ENCODE results near the gene ABHD6.
"Not testable (repeated sequence)": the region's sequence is repeated elsewhere in the genome, so short reads cannot be mapped to it uniquely, and the experiment has no call there.

ABHD6 gene

DNA sequence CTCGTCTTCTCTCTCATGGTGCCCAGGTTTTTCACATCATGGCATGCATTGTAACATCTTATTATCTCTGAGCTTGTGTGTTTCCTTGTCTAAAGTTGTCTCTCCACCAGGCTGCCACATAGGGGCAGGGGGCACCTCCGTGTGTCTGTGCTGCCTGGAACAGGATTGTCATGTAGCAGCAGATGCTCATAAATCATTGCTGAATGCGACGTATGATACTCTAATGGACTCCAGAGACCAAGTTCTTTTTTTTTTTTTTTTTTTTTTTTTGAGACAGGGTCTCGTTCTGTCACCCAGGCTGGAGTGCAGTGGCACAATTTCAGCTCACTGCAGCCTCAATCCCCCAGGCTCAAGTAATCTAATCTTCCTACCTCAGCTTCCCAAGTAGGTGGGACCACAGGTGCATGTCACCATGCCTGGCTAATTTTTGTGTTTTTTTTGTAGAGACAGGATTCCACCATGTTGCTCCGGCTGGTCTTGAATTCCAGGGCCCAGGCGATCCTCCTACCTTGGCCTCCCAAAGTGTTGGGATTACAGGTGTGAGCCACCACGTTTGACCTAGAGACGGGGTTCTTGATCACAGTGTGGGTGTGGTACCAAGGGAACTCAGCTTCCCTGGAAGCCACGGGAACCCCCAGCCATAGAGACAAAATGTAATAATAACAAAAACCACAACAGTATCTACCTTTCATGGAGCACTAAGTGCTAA is 22.1 kb upstream of the ABHD6 start:
- H3K9me3 ChIP-seq (ENCODE audit: low read depth, low read length), result no peaks in the 10 kb centered on the region
- no peaks in the 10 kb centered on the region for H3K36me3 ChIP-seq (ENCODE audit: insufficient read depth, low read length)
- no peak for DNase-seq (ENCODE audit: low read depth, low spot score)
- H3K4me3 ChIP-seq, result no peak overlapping the region
- H3K9ac ChIP-seq (ENCODE audit: insufficient read length), result no peak overlapping the region
- no peak overlapping the region for H3K27ac ChIP-seq
- TF ChIP-seq FOXP2 (optimal IDR thresholded peaks at IDR 0.05; ENCODE audit: control extremely low read depth, extremely low read length, insufficient read depth) (no peak), EZH2 (IDR thresholded peaks at IDR 0.05) (no peak), POLR2AphosphoS5 (IDR thresholded peaks at IDR 0.05; ENCODE audit: borderline replicate concordance, low read depth, low read length) (no peak)

GRCh38 chr3:58216496-58217195 is 20.9 kb upstream of the ABHD6 start:
- DNase-seq (ENCODE audit: low read depth, low spot score), result no peak
- Histone ChIP-seq H3K27ac (no peak overlapping the region), H3K4me3 (no peak overlapping the region), H3K9me3 (ENCODE audit: low read depth, low read length) (no peaks in the 10 kb centered on the region), H3K36me3 (ENCODE audit: insufficient read depth, low read length) (no peaks in the 10 kb centered on the region), H3K9ac (ENCODE audit: insufficient read length) (no peak overlapping the region)
- TF ChIP-seq POLR2AphosphoS5 (IDR thresholded peaks at IDR 0.05; ENCODE audit: borderline replicate concordance, low read depth, low read length), result no peak
- no peak for TF ChIP-seq FOXP2 (optimal IDR thresholded peaks at IDR 0.05; ENCODE audit: control extremely low read depth, extremely low read length, insufficient read depth)
- no peak for TF ChIP-seq EZH2 (IDR thresholded peaks at IDR 0.05)

GRCh38 chr3:58217209-58217811 is 20.3 kb upstream of the ABHD6 start:
- H3K9ac ChIP-seq (ENCODE audit: insufficient read length), result no peak overlapping the region
- H3K27ac ChIP-seq, result no peak overlapping the region
- no peaks in the 10 kb centered on the region for H3K9me3 ChIP-seq (ENCODE audit: low read depth, low read length)
- no peak for DNase-seq (ENCODE audit: low read depth, low spot score)
- no peak overlapping the region for H3K4me3 ChIP-seq
- peak; percentile 19 for TF ChIP-seq FOXP2 (optimal IDR thresholded peaks at IDR 0.05; ENCODE audit: control extremely low read depth, extremely low read length, insufficient read depth)
- no peak for TF ChIP-seq EZH2 (IDR thresholded peaks at IDR 0.05)
- no peaks in the 10 kb centered on the region for H3K36me3 ChIP-seq (ENCODE audit: insufficient read depth, low read length)

GRCh38 chr3:58218904-58219303 is 18.7 kb upstream of the ABHD6 start:
- TF ChIP-seq EZH2 (IDR thresholded peaks at IDR 0.05), result no peak
- no peak for TF ChIP-seq POLR2AphosphoS5 (IDR thresholded peaks at IDR 0.05; ENCODE audit: borderline replicate concordance, low read depth, low read length)
- TF ChIP-seq FOXP2 (optimal IDR thresholded peaks at IDR 0.05; ENCODE audit: control extremely low read depth, extremely low read length, insufficient read depth), result no peak
- DNase-seq (ENCODE audit: low read depth, low spot score), result no peak
- no peak overlapping the region for H3K9ac ChIP-seq (ENCODE audit: insufficient read length)

DNA sequence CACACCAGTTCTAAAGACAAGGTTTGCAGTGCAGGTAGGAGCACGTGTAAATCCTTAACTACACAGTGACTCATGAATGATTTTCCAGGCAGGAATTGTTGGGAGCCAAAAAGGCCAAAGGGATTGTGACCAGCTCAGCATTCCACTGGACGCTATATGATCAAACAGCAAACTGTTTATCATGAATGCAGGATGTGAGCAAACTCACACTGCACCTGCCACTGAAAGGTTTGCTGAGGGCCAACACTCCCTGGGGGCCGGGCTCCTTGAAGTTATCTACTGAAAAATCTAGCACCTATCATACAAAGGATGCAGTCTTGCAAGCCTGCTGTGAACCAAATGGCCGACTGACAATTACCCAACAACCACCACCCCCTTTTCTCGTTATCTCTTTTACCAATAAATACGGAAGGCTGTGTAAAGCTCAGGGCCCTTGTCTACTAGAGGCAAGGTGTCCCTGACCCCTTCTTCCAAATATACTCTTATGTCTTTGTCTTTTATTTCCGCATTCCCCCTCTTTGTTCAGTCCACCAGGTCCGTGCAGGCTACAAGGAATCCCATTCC is 15.3 kb upstream of the ABHD6 start:
- TF ChIP-seq EZH2 (IDR thresholded peaks at IDR 0.05) (no peak), FOXP2 (optimal IDR thresholded peaks at IDR 0.05; ENCODE audit: control extremely low read depth, extremely low read length, insufficient read depth) (no peak), POLR2AphosphoS5 (IDR thresholded peaks at IDR 0.05; ENCODE audit: borderline replicate concordance, low read depth, low read length) (no peak)
- H3K27ac ChIP-seq, result no peak overlapping the region
- no peak overlapping the region for H3K9ac ChIP-seq (ENCODE audit: insufficient read length)
- no peak for DNase-seq (ENCODE audit: low read depth, low spot score)
- no peak overlapping the region for H3K4me3 ChIP-seq
- no peaks in the 10 kb centered on the region for H3K36me3 ChIP-seq (ENCODE audit: insufficient read depth, low read length)
- no peaks in the 10 kb centered on the region for H3K9me3 ChIP-seq (ENCODE audit: low read depth, low read length)

More at GRCh38 chr3:58218904-58219303, 18.7 kb upstream of the ABHD6 start:
- H3K4me3 ChIP-seq, result no peak overlapping the region
- no peak overlapping the region for H3K27ac ChIP-seq
- H3K9me3 ChIP-seq (ENCODE audit: low read depth, low read length), result no peaks in the 10 kb centered on the region
- H3K36me3 ChIP-seq (ENCODE audit: insufficient read depth, low read length), result no peaks in the 10 kb centered on the region

- TF ChIP-seq POLR2AphosphoS5 (IDR thresholded peaks at IDR 0.05; ENCODE audit: borderline replicate concordance, low read depth, low read length), result no peak
- TF ChIP-seq FOXP2 (optimal IDR thresholded peaks at IDR 0.05; ENCODE audit: control extremely low read depth, extremely low read length, insufficient read depth), result no peak
- TF ChIP-seq EZH2 (IDR thresholded peaks at IDR 0.05), result no peak
- no peak overlapping the region for H3K27ac ChIP-seq
- H3K36me3 ChIP-seq (ENCODE audit: insufficient read depth, low read length), result no peaks in the 10 kb centered on the region
- H3K4me3 ChIP-seq, result no peak overlapping the region
- no peaks in the 10 kb centered on the region for H3K9me3 ChIP-seq (ENCODE audit: low read depth, low read length)
- H3K9ac ChIP-seq (ENCODE audit: insufficient read length), result no peak overlapping the region
- no peak for DNase-seq (ENCODE audit: low read depth, low spot score)
These were observed 13.7 kb upstream of the ABHD6 start for GRCh38 chr3:58223855-58224254.

DNA sequence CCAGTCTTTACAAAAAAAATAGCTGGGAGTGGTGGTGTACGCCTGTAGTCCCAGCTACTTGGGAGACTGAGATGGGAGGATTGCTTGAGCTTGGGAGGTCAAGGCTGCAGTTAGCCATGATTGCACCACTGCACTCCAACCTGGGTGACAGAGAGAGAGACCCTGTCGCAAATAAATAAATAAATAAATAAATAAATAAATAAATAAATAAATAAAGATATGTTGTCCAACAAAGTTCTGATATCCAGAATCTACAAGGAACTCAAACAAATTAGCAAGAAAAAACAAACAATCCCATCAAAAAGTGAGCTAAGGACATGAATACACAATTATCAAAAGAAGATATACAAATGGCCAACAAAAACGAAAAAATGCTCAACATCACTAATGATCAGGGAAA is 9.7 kb upstream of the ABHD6 start:
- DNase-seq (ENCODE audit: low read depth, low spot score); H3K4me3 ChIP-seq; H3K27ac ChIP-seq; H3K36me3 ChIP-seq (ENCODE audit: insufficient read depth, low read length); H3K9me3 ChIP-seq (ENCODE audit: low read depth, low read length); H3K9ac ChIP-seq (ENCODE audit: insufficient read length): not testable (repeated sequence)

GRCh38 chr3:58230876-58231552 is 6.6 kb upstream of the ABHD6 start:
- TF ChIP-seq EZH2 (IDR thresholded peaks at IDR 0.05) (no peak), FOXP2 (optimal IDR thresholded peaks at IDR 0.05; ENCODE audit: control extremely low read depth, extremely low read length, insufficient read depth) (peak; percentile 65), POLR2AphosphoS5 (IDR thresholded peaks at IDR 0.05; ENCODE audit: borderline replicate concordance, low read depth, low read length) (peak; percentile 67; the same call in 1 of the 2 replicates)
- no peaks in the 10 kb centered on the region for H3K9me3 ChIP-seq (ENCODE audit: low read depth, low read length)
- DNase-seq (ENCODE audit: low read depth, low spot score), result peak; percentile 95
- H3K27ac ChIP-seq, result peak overlapping the region; percentile 100
- peak overlapping the region; percentile 96 for H3K9ac ChIP-seq (ENCODE audit: insufficient read length)
- peak overlapping the region; percentile 61 for H3K4me3 ChIP-seq
- no peaks in the 10 kb centered on the region for H3K36me3 ChIP-seq (ENCODE audit: insufficient read depth, low read length)
